HepG2 (cell line): ENCODE data around the gene AHRR. TPM values are rescaled to one million over a fixed set of nuclear protein-coding genes. Genes with fewer than 3 reads are reported as not detected.

Experiments
- ATAC-seq: fragments of 200-7000 bp; cut with Tn5 transposase; 3 replicates; pipeline ENCODE4 v1.9.1; 2020; ENCODE audit warnings: mild to moderate bottlenecking, moderate library complexity
- BruUV-seq: library from RNA; stranded (reverse); fragments of 400-500 nt; replicated peaks from 2 replicates; lab custom pipeline; 2021; lab: Mats Ljungman, UMichigan
- CTCF ChIA-PET: fragments of 300-600 bp; formaldehyde crosslinking; extraction: SDS; loops from one replicate; lab custom pipeline; 2021; ENCODE audit warnings: low total read pairs, inconsistent platforms, low intra/inter-chr PET ratio; lab: Yijun Ruan, JAX
- POLR2A ChIA-PET: fragments of 350-600 bp; sonication (Branson Sonifier 250); formaldehyde crosslinking; loops from one replicate; lab custom pipeline; 2020; ENCODE audit warnings: antibody characterized with exemption, inconsistent platforms; lab: Yijun Ruan, JAX
- DNase-seq: peaks from one replicate; pipeline ENCODE4 v3.0.0-alpha.2; 2015; ENCODE audit warnings: low spot score
- FAIRE-seq: peaks from 3 replicates; lab custom pipeline; 2011; peaks lifted over from hg19 to GRCh38; lab: Jason Lieb, UNC
- H2AFZ ChIP-seq: one replicate; pipeline ENCODE4 v1.6.1; 2011; ENCODE audit warnings: low read length, inconsistent platforms
- H3K27ac ChIP-seq: fragments of 300-600 bp; 3 replicates; pipeline ENCODE4 v1.8.0; 2011; ENCODE audit warnings: mixed run types, mild to moderate bottlenecking, mixed read lengths, low read length, inconsistent platforms; ENCODE audit not compliant: insufficient read depth; ENCODE audit errors: extremely low read length
- H3K27me3 ChIP-seq, 2 experiments: fragments of 200-600 bp in 1 of 2; 2 replicates in 1 of 2; 3 replicates in 1 of 2; pipeline versions ENCODE4 v1.6.0 to v1.8.0; 2011; ENCODE audit warnings: low read length in 2 of 2, mild to moderate bottlenecking in 2 of 2, moderate library complexity in 2 of 2, inconsistent platforms in 1 of 2; ENCODE audit not compliant: insufficient read depth in 2 of 2, control insufficient read depth in 1 of 2
- H3K36me3 ChIP-seq, 2 experiments: fragments of 200-600 bp in 1 of 2; replicated peaks in 1 of 2; 2 replicates in 1 of 2; 3 replicates in 1 of 2; pipeline versions ENCODE4 v1.5.1 to v1.8.0; 2011; ENCODE audit warnings: low read length in 2 of 2, inconsistent platforms in 1 of 2; ENCODE audit not compliant: insufficient read depth in 2 of 2, control insufficient read depth in 1 of 2
- H3K4me1 ChIP-seq: 2 replicates; pipeline ENCODE4 v1.5.1; 2012; ENCODE audit warnings: low read length, inconsistent platforms; ENCODE audit not compliant: insufficient read depth
- H3K4me2 ChIP-seq: 2 replicates; pipeline ENCODE4 v1.6.0; 2011; ENCODE audit warnings: low read depth, low read length, inconsistent platforms
- H3K4me3 ChIP-seq, 3 experiments: fragments of 200-600 bp in 1 of 3; sonication (generic), shearing (Covaris generic) in 1 of 3; replicated peaks in 1 of 3; 2 replicates each; pipeline ENCODE4 v1.5.1; 2011 to 2016; ENCODE audit warnings: low read length in 3 of 3, inconsistent platforms in 2 of 3, low read depth in 2 of 3, mild to moderate bottlenecking in 2 of 3, control low read depth in 1 of 3, mixed read lengths in 1 of 3; ENCODE audit not compliant: insufficient read depth in 1 of 3
- H3K79me2 ChIP-seq: one replicate; pipeline ENCODE4 v1.6.1; 2011; ENCODE audit warnings: low read length, inconsistent platforms; ENCODE audit not compliant: insufficient read depth
- H3K9ac ChIP-seq: 2 replicates; pipeline ENCODE4 v1.6.0; 2011; ENCODE audit warnings: mild to moderate bottlenecking, low read depth, low read length, inconsistent platforms; ENCODE audit not compliant: insufficient read depth
- H3K9me3 ChIP-seq: 2 replicates; pipeline ENCODE4 v1.5.1; 2012; ENCODE audit warnings: mild to moderate bottlenecking, low read length
- H4K20me1 ChIP-seq: 2 replicates; pipeline ENCODE4 v1.6.0; 2011; ENCODE audit warnings: inconsistent platforms, mild to moderate bottlenecking, low read length, moderate library complexity; ENCODE audit not compliant: insufficient read depth
- BORCS8-MEF2B ChIP-seq: sonication (generic); formaldehyde crosslinking; IDR thresholded peaks from 2 replicates; pipeline ENCODE4 v1.8.0; 2022; ENCODE audit warnings: mild to moderate bottlenecking, missing genetic modification reagents
- ELF1 ChIP-seq: sonication (generic); formaldehyde crosslinking; IDR thresholded peaks from 2 replicates; pipeline ENCODE4 v1.4.0; 2020; ENCODE audit warnings: missing genetic modification reagents
- FOXJ3 ChIP-seq: sonication (generic); formaldehyde crosslinking; IDR thresholded peaks from 2 replicates; pipeline ENCODE4 v1.4.0; 2020; ENCODE audit warnings: missing genetic modification reagents, mild to moderate bottlenecking, borderline replicate concordance
- GATA4 ChIP-seq: sonication (generic); IDR thresholded peaks from 2 replicates; pipeline ENCODE4 v1.6.1; 2016; ENCODE audit warnings: antibody characterized with exemption, low read depth, borderline replicate concordance
- SIX1 ChIP-seq: sonication (generic); formaldehyde crosslinking; IDR thresholded peaks from 2 replicates; pipeline ENCODE4 v1.4.0; 2020; ENCODE audit warnings: missing genetic modification reagents, borderline replicate concordance
- TOE1 ChIP-seq: sonication (generic); formaldehyde crosslinking; IDR thresholded peaks from 2 replicates; pipeline ENCODE4 v1.4.0; 2020; ENCODE audit warnings: mild to moderate bottlenecking, missing genetic modification reagents
- ZNF264 ChIP-seq: sonication (generic); formaldehyde crosslinking; IDR thresholded peaks from 2 replicates; pipeline ENCODE4 v1.4.0; 2020; ENCODE audit warnings: missing genetic modification reagents
- WGBS: methylation state at CpG from one replicate; pipeline ENCODE4 v1.1.6; 2017; ENCODE audit warnings: low lambda C conversion rate; 5-methylcytosine and 5-hydroxymethylcytosine counted together
- in situ Hi-C: cut with HindIII; loops from 2 replicates; pipeline ENCODE4 v1.10.0; 2017; ENCODE audit warnings: low pct_unique_long_range_greater_than_20kb; ENCODE audit not compliant: extremely low pct_ligation_motif_present
- intact Hi-C: fragments of 100-400 bp; cut with micrococcal nuclease; formaldehyde crosslinking; loops from one replicate; pipeline ENCODE4 v1.10.0; 2022; ENCODE audit not compliant: unreplicated experiment
- polyA plus RNA-seq, 8 experiments: library from polyadenylated mRNA; depleted of rRNA in 3 of 8; stranded (reverse) in 7 of 8; unstranded in 1 of 8; fragments of >200 nt; fragmentation: Illumina TruSeq in 4 of 8; extraction: Trizol in 4 of 8; gene quantifications; 2 replicates each; pipeline versions ENCODE4 v1.2.1 to v1.2.3, GENCODE V29; 2011 to 2016; ENCODE audit warnings: low read depth in 4 of 8, missing spikeins in 1 of 8, mixed read lengths in 1 of 8; ENCODE audit not compliant: insufficient read depth in 1 of 8
- total RNA-seq, 5 experiments: library from RNA; depleted of rRNA; stranded (reverse); fragments of >200 nt; fragmentation: Illumina TruSeq; extraction: Trizol; gene quantifications; 2 replicates each; pipeline ENCODE4 v1.2.3, GENCODE V29; 2016; ENCODE audit warnings: low read depth in 1 of 5
- TF ChIP-seq, protein P1 (sequence below): sonication (generic); formaldehyde crosslinking; IDR thresholded peaks from 2 replicates; pipeline ENCODE4 v1.4.0; 2020; ENCODE audit warnings: mild to moderate bottlenecking, missing genetic modification reagents
- TF ChIP-seq, protein P2 (sequence below): sonication (generic); formaldehyde crosslinking; IDR thresholded peaks from 2 replicates; pipeline ENCODE4 v1.5.0; 2020; ENCODE audit warnings: missing genetic modification reagents
- TF ChIP-seq, protein P3 (sequence below): sonication (generic); formaldehyde crosslinking; IDR thresholded peaks from 2 replicates; pipeline ENCODE4 v1.5.1; 2020; ENCODE audit warnings: mild to moderate bottlenecking, missing genetic modification reagents
- TF ChIP-seq, protein P4 (sequence below): sonication (generic); formaldehyde crosslinking; IDR thresholded peaks from 2 replicates; pipeline ENCODE4 v1.4.0; 2020; ENCODE audit warnings: missing genetic modification reagents, mild to moderate bottlenecking, borderline replicate concordance

AHRR gene
- total and polyA plus RNA-seq, 2 of the 13 experiments (the other 11 are each of a cell fraction or from before 2014, with no cell fraction given), result 0.28 to 0.35 TPM

DNA sequence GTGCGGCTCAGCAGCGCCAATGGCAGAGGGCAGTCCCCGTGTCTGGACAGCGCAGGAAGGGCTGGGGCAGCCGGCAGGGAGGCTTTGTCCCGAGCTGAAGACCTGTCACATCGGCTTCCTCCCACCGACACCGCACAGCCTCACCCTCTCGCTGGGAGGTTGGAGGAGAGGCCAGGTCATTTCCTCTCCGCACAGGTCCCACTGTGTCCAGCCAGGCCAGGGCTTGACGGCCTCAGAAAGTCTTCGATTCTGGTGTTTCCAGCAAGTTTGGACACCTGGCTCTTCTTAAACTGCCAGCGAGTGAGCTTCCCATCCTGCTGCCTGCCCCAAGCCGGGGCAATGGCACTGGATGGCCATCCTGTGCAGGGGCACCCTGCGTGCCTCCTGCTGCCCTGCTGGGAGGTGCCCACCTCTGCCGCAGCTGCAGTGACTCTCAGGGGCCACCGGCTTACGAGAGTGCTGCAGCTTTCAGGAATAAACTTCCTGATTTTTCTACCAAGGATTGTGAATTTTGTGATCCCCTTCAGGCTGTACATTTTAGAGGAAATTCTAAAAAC is 33.9 kb downstream of the AHRR start:
- no peak for FAIRE-seq

More for the DNA sequence above, 33.9 kb downstream of the AHRR start:
- WGBS, result 77% methylated on average over 11 of the region's 19 CpGs
- CTCF ChIA-PET, result no interaction called here
- Histone ChIP-seq H3K9ac (no peak overlapping the region), H3K4me1 (no peaks in the 10 kb centered on the region), H3K4me3 (no peak overlapping the region)
- no peak for DNase-seq
- BruUV-seq, result no TSS peak
- TF ChIP-seq, protein P1, sequence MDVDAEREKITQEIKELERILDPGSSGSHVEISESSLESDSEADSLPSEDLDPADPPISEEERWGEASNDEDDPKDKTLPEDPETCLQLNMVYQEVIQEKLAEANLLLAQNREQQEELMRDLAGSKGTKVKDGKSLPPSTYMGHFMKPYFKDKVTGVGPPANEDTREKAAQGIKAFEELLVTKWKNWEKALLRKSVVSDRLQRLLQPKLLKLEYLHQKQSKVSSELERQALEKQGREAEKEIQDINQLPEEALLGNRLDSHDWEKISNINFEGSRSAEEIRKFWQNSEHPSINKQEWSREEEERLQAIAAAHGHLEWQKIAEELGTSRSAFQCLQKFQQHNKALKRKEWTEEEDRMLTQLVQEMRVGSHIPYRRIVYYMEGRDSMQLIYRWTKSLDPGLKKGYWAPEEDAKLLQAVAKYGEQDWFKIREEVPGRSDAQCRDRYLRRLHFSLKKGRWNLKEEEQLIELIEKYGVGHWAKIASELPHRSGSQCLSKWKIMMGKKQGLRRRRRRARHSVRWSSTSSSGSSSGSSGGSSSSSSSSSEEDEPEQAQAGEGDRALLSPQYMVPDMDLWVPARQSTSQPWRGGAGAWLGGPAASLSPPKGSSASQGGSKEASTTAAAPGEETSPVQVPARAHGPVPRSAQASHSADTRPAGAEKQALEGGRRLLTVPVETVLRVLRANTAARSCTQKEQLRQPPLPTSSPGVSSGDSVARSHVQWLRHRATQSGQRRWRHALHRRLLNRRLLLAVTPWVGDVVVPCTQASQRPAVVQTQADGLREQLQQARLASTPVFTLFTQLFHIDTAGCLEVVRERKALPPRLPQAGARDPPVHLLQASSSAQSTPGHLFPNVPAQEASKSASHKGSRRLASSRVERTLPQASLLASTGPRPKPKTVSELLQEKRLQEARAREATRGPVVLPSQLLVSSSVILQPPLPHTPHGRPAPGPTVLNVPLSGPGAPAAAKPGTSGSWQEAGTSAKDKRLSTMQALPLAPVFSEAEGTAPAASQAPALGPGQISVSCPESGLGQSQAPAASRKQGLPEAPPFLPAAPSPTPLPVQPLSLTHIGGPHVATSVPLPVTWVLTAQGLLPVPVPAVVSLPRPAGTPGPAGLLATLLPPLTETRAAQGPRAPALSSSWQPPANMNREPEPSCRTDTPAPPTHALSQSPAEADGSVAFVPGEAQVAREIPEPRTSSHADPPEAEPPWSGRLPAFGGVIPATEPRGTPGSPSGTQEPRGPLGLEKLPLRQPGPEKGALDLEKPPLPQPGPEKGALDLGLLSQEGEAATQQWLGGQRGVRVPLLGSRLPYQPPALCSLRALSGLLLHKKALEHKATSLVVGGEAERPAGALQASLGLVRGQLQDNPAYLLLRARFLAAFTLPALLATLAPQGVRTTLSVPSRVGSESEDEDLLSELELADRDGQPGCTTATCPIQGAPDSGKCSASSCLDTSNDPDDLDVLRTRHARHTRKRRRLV, result no peak
- no peak for TF ChIP-seq GATA4
- TF ChIP-seq TOE1 (CRISPR knock-in tag), result no peak
- no peak for TF ChIP-seq ZNF264 (CRISPR knock-in tag)
- TF ChIP-seq, protein P2, sequence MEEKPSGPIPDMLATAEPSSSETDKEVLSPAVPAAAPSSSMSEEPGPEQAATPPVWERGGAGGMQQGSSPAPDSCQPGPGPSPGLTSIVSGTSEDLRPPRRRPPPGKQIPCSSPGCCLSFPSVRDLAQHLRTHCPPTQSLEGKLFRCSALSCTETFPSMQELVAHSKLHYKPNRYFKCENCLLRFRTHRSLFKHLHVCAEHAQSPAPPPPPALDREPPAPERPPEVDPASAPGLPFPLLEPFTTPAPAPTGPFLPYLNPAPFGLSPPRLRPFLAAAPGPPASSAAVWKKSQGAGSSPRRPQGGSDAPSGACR (CRISPR knock-in tag), result no peak
- no peak for TF ChIP-seq FOXJ3 (CRISPR knock-in tag)
- no peak for TF ChIP-seq ELF1
- TF ChIP-seq, protein P3, sequence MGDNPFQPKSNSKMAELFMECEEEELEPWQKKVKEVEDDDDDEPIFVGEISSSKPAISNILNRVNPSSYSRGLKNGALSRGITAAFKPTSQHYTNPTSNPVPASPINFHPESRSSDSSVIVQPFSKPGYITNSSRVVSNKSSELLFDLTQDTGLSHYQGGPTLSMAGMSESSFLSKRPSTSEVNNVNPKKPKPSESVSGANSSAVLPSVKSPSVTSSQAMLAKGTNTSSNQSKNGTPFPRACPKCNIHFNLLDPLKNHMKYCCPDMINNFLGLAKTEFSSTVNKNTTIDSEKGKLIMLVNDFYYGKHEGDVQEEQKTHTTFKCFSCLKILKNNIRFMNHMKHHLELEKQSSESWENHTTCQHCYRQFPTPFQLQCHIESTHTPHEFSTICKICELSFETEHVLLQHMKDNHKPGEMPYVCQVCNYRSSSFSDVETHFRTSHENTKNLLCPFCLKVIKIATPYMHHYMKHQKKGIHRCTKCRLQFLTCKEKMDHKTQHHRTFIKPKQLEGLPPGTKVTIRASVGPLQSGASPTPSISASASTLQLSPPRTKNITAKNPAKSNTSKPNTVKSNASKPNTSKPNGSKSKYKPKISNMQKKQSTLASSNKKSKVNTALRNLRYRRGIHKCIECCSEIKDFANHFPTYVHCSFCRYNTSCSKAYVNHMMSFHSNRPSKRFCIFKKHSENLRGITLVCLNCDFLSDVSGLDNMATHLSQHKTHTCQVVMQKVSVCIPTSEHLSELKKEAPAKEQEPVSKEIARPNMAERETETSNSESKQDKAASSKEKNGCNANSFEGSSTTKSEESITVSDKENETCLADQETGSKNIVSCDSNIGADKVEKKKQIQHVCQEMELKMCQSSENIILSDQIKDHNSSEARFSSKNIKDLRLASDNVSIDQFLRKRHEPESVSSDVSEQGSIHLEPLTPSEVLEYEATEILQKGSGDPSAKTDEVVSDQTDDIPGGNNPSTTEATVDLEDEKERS (CRISPR knock-in tag), result no peak
- TF ChIP-seq BORCS8-MEF2B (CRISPR knock-in tag), result no peak
- TF ChIP-seq, protein P4, sequence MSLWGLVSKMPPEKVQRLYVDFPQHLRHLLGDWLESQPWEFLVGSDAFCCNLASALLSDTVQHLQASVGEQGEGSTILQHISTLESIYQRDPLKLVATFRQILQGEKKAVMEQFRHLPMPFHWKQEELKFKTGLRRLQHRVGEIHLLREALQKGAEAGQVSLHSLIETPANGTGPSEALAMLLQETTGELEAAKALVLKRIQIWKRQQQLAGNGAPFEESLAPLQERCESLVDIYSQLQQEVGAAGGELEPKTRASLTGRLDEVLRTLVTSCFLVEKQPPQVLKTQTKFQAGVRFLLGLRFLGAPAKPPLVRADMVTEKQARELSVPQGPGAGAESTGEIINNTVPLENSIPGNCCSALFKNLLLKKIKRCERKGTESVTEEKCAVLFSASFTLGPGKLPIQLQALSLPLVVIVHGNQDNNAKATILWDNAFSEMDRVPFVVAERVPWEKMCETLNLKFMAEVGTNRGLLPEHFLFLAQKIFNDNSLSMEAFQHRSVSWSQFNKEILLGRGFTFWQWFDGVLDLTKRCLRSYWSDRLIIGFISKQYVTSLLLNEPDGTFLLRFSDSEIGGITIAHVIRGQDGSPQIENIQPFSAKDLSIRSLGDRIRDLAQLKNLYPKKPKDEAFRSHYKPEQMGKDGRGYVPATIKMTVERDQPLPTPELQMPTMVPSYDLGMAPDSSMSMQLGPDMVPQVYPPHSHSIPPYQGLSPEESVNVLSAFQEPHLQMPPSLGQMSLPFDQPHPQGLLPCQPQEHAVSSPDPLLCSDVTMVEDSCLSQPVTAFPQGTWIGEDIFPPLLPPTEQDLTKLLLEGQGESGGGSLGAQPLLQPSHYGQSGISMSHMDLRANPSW (CRISPR knock-in tag), result no peak
- no peak for TF ChIP-seq SIX1
- TF ChIP-seq, all 625 proteins: peak for 0
- ATAC-seq, result peak; percentile 38; the same call in 1 of the 3 replicates
- POLR2A ChIA-PET, result no interaction called here
- no peaks in the 10 kb centered on the region for H3K36me3 ChIP-seq
- H4K20me1 ChIP-seq, result no peaks in the 10 kb centered on the region
- no peaks in the 10 kb centered on the region for H3K79me2 ChIP-seq
- in situ Hi-C loops, result no loop called here
- intact Hi-C loops, result no loop called here
- H2AFZ ChIP-seq, result no peak overlapping the region
- H3K27me3 ChIP-seq, result no peaks in the 10 kb centered on the region; a peak in 1 of 5 replicates
- no peak overlapping the region for H3K27ac ChIP-seq
- no peaks in the 10 kb centered on the region for H3K9me3 ChIP-seq
- H3K4me2 ChIP-seq, result no peak overlapping the region
